Activated CD8-positive, alpha-beta T cell treated with anti-CD3 and anti-CD28 coated beads for 36 hours (primary cell): ENCODE data around the gene PCGF5. TPM values are rescaled to one million over a fixed set of nuclear protein-coding genes. Genes with fewer than 3 reads are reported as not detected.

ENCODE experiments used
- ATAC-seq: fragments of 200-7000 bp; cut with Tn5 transposase; one replicate; pipeline ENCODE4 v1.10.0; 2021; ENCODE audit warnings: mild to moderate bottlenecking, moderate library complexity
- CTCF ChIA-PET: fragments of 350-600 bp; sonication (Branson Sonifier 250); formaldehyde crosslinking; loops from one replicate; lab custom pipeline; 2021; ENCODE audit warnings: antibody characterized with exemption; lab: Charles Lee
- POLR2A ChIA-PET: fragments of 350-600 bp; sonication (Branson Sonifier 250); formaldehyde crosslinking; loops from one replicate; lab custom pipeline; 2021; ENCODE audit warnings: antibody characterized with exemption; lab: Charles Lee
- DNase-seq: peaks from one replicate; pipeline ENCODE4 v3.0.0-alpha.2; 2020
- H3K27ac Mint-ChIP-seq: one replicate; pipeline ENCODE4 v1.8.0; 2021; ENCODE audit warnings: mild to moderate bottlenecking, mixed read lengths
- H3K27me3 Mint-ChIP-seq: one replicate; pipeline ENCODE4 v1.8.0; 2021; ENCODE audit warnings: mixed read lengths
- H3K36me3 Mint-ChIP-seq: one replicate; pipeline ENCODE4 v1.8.0; 2021; ENCODE audit warnings: low read depth, mixed read lengths
- H3K4me1 Mint-ChIP-seq: one replicate; pipeline ENCODE4 v1.8.0; 2021; ENCODE audit warnings: low read depth, mixed read lengths
- H3K4me3 Mint-ChIP-seq: one replicate; pipeline ENCODE4 v1.8.0; 2021; ENCODE audit warnings: mild to moderate bottlenecking, moderate library complexity, mixed read lengths
- H3K9me3 Mint-ChIP-seq: one replicate; pipeline ENCODE4 v1.8.0; 2021; ENCODE audit warnings: mixed read lengths
- intact Hi-C: fragments of 100-400 bp; cut with micrococcal nuclease; formaldehyde crosslinking; loops from one replicate; pipeline ENCODE4 v1.10.0; 2022
- total RNA-seq, 2 experiments: library from RNA; stranded (reverse); gene quantifications; one replicate each; pipeline ENCODE4 v1.2.3, GENCODE V29; 2021
- TF ChIP-seq, protein P1 (sequence below): fragments of 200-600 bp; IDR thresholded peaks from one replicate; pipeline ENCODE4 v1.8.0; 2022; ENCODE audit warnings: antibody characterized with exemption, mild to moderate bottlenecking

The PCGF5 gene
- total RNA-seq, 2 experiments from 2014 or later = 34.8 to 36.9 TPM

DNA sequence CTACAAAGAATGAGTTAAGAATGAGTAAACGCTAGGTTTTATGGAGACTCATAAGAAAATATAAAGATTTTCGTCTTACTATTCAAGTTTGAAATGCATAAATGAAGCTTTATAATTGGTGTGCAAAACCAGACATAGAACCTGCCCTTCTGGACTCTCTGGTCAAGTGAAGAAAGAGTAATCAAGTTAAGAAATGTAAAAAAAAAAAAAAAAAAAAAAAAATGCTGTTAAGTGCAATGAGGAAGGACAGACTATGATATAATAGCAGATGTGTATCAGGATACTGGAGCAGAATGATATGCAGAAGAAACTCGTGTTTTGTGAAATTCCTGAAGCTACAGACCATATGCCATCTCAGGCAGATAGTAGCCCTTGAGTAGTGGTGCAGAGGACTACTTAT lies 5.6 kb downstream of the PCGF5 start:
- no peak for DNase-seq
- no peaks in the 10 kb centered on the region for H3K27me3 Mint-ChIP-seq
- peaks cover 38% of the 10 kb centered on the region for H3K36me3 Mint-ChIP-seq
- no peak overlapping the region for H3K27ac Mint-ChIP-seq
- H3K4me1 Mint-ChIP-seq = peaks cover 58% of the 10 kb centered on the region
- ChIA-PET CTCF (interaction anchor here (0.7 to 5.8 kb wide), 7 partner anchors 17 to 1736 kb away, joined by 3 to 18 read pairs (median 3); no protein-coding TSS in a partner anchor), POLR2A (interaction anchor here (1.1 kb wide), 1 partner anchor 8 kb away, joined by 5 read pairs; no protein-coding TSS in a partner anchor)
- TF ChIP-seq, protein P1, sequence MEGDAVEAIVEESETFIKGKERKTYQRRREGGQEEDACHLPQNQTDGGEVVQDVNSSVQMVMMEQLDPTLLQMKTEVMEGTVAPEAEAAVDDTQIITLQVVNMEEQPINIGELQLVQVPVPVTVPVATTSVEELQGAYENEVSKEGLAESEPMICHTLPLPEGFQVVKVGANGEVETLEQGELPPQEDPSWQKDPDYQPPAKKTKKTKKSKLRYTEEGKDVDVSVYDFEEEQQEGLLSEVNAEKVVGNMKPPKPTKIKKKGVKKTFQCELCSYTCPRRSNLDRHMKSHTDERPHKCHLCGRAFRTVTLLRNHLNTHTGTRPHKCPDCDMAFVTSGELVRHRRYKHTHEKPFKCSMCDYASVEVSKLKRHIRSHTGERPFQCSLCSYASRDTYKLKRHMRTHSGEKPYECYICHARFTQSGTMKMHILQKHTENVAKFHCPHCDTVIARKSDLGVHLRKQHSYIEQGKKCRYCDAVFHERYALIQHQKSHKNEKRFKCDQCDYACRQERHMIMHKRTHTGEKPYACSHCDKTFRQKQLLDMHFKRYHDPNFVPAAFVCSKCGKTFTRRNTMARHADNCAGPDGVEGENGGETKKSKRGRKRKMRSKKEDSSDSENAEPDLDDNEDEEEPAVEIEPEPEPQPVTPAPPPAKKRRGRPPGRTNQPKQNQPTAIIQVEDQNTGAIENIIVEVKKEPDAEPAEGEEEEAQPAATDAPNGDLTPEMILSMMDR = no peak
- intact Hi-C loops = no loop called here
- no peaks in the 10 kb centered on the region for H3K9me3 Mint-ChIP-seq
- H3K4me3 Mint-ChIP-seq = no peak overlapping the region
- no peak for ATAC-seq

DNA sequence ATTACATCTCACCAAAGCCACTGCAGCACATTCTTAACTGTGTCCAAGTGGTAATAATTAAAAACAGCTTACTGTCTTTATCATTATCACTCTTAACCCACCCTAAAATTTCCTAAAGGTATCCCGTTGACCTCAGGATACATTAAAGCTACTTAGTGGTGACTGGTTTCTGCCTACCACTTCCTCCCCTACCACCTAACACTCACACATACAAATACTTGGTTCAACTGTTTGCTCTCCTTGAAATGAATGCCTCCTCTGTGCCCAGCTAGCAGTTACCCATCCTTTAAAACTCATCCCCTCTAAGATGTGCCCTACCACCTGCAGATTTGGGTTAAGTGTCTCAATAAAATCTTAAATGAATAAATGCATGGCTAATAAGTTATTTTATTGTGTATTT lies 7.1 kb downstream of the PCGF5 start:
- H3K4me1 Mint-ChIP-seq = peaks cover 45% of the 10 kb centered on the region
- no peaks in the 10 kb centered on the region for H3K27me3 Mint-ChIP-seq
- H3K36me3 Mint-ChIP-seq = peaks cover 31% of the 10 kb centered on the region
- H3K9me3 Mint-ChIP-seq = no peaks in the 10 kb centered on the region
- TF ChIP-seq, protein P1 = no peak
- POLR2A ChIA-PET = interaction anchor here (1.1 to 1.3 kb wide), 2 partner anchors 11 to 17 kb away, joined by 4 read pairs; no protein-coding TSS in a partner anchor
- intact Hi-C loops = no loop called here
- H3K4me3 Mint-ChIP-seq = no peak overlapping the region
- H3K27ac Mint-ChIP-seq = peak overlapping the region; percentile 34
- ATAC-seq (peak; percentile 70), DNase-seq (no peak)
- CTCF ChIA-PET = interaction anchor here (1.1 to 5.8 kb wide), 6 partner anchors 16 to 222 kb away, joined by 3 to 18 read pairs (median 4); no protein-coding TSS in a partner anchor

DNA sequence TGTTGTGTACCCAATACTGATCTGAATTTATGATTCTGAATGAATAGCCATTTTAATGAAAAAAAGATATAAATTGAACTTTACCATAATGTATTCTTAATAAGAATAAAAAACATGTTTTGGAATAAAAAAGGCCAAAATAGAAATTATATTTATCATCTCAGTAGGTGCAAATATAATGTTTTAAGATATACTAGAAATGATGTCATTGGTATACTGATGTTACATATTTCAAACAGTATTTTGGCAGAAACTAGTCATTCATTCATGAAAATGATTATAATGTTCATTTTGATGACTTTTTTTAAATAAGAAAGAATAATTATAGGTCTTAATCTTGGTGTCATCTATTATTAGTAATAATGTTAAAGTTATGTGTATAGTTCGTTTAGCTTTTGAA lies 9.2 kb downstream of the PCGF5 start:
- Mint-ChIP-seq H3K27ac (no peak overlapping the region), H3K4me1 (peaks cover 31% of the 10 kb centered on the region), H3K36me3 (peaks cover 18% of the 10 kb centered on the region), H3K9me3 (no peaks in the 10 kb centered on the region), H3K4me3 (no peak overlapping the region), H3K27me3 (no peaks in the 10 kb centered on the region)
- POLR2A ChIA-PET = interaction anchor here (1.2 kb wide), 1 partner anchor 66 kb away, joined by 3 read pairs; no protein-coding TSS in a partner anchor
- no peak for ATAC-seq
- TF ChIP-seq, protein P1 = no peak
- DNase-seq = no peak
- CTCF ChIA-PET = interaction anchor here (0.9 to 5.8 kb wide), 2 partner anchors 22 to 29 kb away, joined by 3 to 18 read pairs; no protein-coding TSS in a partner anchor
- intact Hi-C loops = no loop called here

DNA sequence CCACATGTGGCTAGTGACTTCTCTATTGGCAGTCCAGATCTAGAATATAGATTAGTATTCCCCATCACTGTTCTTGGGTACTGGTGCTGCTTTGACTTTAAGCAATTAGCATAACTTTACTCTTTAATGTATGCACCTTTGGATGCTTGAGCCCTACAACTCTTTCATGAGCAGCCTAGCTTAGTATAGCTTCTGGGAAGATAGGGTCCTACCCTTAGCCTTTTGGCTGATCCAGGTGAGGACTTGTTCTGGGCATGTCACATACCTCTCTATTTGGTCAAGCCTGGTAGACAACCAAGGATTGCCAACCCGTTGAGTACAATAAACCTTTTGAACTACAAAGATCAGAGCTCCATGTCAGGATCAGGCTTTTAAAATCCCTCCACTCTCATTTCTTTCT lies 17.7 kb downstream of the PCGF5 start:
- DNase-seq (no peak), ATAC-seq (no peak)
- no peaks in the 10 kb centered on the region for H3K9me3 Mint-ChIP-seq
- no peak overlapping the region for H3K4me3 Mint-ChIP-seq
- intact Hi-C loops = no loop called here
- no peaks in the 10 kb centered on the region for H3K27me3 Mint-ChIP-seq
- peaks cover 15% of the 10 kb centered on the region for H3K36me3 Mint-ChIP-seq
- no peak overlapping the region for H3K27ac Mint-ChIP-seq
- peaks cover 15% of the 10 kb centered on the region for H3K4me1 Mint-ChIP-seq
- POLR2A ChIA-PET = interaction anchor here (0.6 to 1.5 kb wide), 3 partner anchors 10 to 309 kb away, joined by 3 to 4 read pairs (median 3); no protein-coding TSS in a partner anchor
- TF ChIP-seq, protein P1 = no peak
- CTCF ChIA-PET = interaction anchor here (0.7 to 2.1 kb wide), 3 partner anchors 13 to 232 kb away, joined by 3 to 10 read pairs (median 4); no protein-coding TSS in a partner anchor

DNA sequence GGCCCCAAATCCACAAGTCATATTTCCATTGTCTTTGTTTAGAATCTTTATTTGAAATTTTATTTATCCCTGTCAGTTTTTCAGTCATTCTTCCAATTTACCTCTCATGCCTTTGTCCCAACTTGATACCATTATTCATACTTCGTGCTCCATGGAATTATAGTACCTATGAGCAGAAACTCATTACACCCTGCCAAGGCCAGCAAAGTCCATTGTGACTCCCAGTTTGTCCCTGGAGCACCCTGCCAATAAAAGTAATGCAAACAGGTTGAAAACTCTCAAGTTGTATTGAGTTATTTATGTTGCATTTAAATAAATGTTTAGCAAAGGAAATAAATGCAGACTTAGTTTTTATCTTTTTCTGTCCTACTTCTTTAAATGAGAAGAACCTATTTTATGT lies 19.3 kb downstream of the PCGF5 start:
- H3K36me3 Mint-ChIP-seq = peaks cover 14% of the 10 kb centered on the region
- TF ChIP-seq, protein P1 = no peak
- ATAC-seq (no peak), DNase-seq (no peak)
- ChIA-PET CTCF (interaction anchor here (1.2 to 2.1 kb wide), 3 partner anchors 11 to 233 kb away, joined by 3 to 10 read pairs (median 4); no protein-coding TSS in a partner anchor), POLR2A (no interaction called here)
- no peaks in the 10 kb centered on the region for H3K9me3 Mint-ChIP-seq
- H3K27ac Mint-ChIP-seq = no peak overlapping the region
- H3K4me3 Mint-ChIP-seq = no peak overlapping the region
- intact Hi-C loops = no loop called here
- H3K27me3 Mint-ChIP-seq = no peaks in the 10 kb centered on the region
- peaks cover 17% of the 10 kb centered on the region for H3K4me1 Mint-ChIP-seq
